SU-DHL-6 (cell line): ENCODE measurements around the gene MTERF2.
"Not testable (repeated sequence)": the region's sequence is repeated elsewhere in the genome, so short reads cannot be mapped to it uniquely, and the experiment has no call there.

Experiments used
- EZH2phosphoT487 ChIP-seq: fragments of 200-600 bp; sonication (generic), shearing (Covaris generic); conservative IDR thresholded peaks from 2 replicates; pipeline ENCODE4 v1.6.1; 2018; ENCODE audit warnings: mild to moderate bottlenecking, antibody characterized with exemption, low read length, moderate library complexity, mixed read lengths
- TF ChIP-seq, protein P1 (sequence below): fragments of 200-600 bp; sonication (generic); IDR thresholded peaks from one replicate; pipeline ENCODE4 v1.5.1; 2017; ENCODE audit warnings: antibody characterized with exemption, mild to moderate bottlenecking, low read length, moderate library complexity; ENCODE audit not compliant: insufficient read depth, poor library complexity, severe bottlenecking

DNA sequence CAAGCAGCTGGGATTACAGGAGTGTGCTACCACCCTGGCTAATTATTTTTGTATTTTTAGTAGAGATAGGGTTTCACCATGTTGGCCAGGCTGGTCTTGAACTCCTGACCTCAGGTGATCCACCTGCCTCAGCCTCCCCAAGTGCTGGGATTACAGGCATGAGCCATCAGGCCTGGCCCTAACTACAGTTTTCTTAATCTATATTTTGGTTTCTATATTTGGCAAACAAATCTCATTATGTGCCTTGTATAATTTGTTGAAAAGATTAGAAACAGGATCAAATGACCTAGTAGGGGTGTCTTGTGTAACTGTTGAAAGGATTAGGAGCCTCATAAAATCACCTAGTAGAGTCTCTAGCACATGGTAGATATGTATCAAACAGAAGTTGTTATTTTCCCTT lies 39.4 kb upstream of the MTERF2 start:
- TF ChIP-seq, protein P1, sequence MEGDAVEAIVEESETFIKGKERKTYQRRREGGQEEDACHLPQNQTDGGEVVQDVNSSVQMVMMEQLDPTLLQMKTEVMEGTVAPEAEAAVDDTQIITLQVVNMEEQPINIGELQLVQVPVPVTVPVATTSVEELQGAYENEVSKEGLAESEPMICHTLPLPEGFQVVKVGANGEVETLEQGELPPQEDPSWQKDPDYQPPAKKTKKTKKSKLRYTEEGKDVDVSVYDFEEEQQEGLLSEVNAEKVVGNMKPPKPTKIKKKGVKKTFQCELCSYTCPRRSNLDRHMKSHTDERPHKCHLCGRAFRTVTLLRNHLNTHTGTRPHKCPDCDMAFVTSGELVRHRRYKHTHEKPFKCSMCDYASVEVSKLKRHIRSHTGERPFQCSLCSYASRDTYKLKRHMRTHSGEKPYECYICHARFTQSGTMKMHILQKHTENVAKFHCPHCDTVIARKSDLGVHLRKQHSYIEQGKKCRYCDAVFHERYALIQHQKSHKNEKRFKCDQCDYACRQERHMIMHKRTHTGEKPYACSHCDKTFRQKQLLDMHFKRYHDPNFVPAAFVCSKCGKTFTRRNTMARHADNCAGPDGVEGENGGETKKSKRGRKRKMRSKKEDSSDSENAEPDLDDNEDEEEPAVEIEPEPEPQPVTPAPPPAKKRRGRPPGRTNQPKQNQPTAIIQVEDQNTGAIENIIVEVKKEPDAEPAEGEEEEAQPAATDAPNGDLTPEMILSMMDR, result not testable (repeated sequence)
- TF ChIP-seq EZH2phosphoT487, result not testable (repeated sequence)
